Neural crest cell (in vitro differentiated cells): ENCODE data around the gene CREB5. TPM values are rescaled to one million over a fixed set of nuclear protein-coding genes. Genes with fewer than 3 reads are reported as not detected.

Source experiments
- DNase-seq: peaks from one replicate; pipeline ENCODE4 v3.0.0; 2021; ENCODE audit warnings: low read depth, mixed read lengths, low spot score
- H3K27ac Mint-ChIP-seq: one replicate; pipeline ENCODE4 v1.8.0; 2021; ENCODE audit warnings: mild to moderate bottlenecking, mixed read lengths; ENCODE audit not compliant: unreplicated experiment
- H3K27me3 Mint-ChIP-seq: 2 replicates; pipeline ENCODE4 v1.8.0; 2021; ENCODE audit warnings: low read depth, mild to moderate bottlenecking, mixed read lengths
- H3K36me3 Mint-ChIP-seq: 2 replicates; pipeline ENCODE4 v1.8.0; 2021; ENCODE audit warnings: low read depth, mild to moderate bottlenecking, mixed read lengths
- H3K4me1 Mint-ChIP-seq: 2 replicates; pipeline ENCODE4 v1.8.0; 2021; ENCODE audit warnings: mixed read lengths
- H3K4me3 Mint-ChIP-seq: one replicate; pipeline ENCODE4 v1.8.0; 2021; ENCODE audit warnings: mild to moderate bottlenecking, mixed read lengths
- H3K9me3 Mint-ChIP-seq: 2 replicates; pipeline ENCODE4 v1.8.0; 2021; ENCODE audit warnings: mixed read lengths
- CTCF ChIP-seq: fragments of 200-600 bp; sonication (generic); conservative IDR thresholded peaks from 2 replicates; pipeline ENCODE4 v1.5.0; 2021; ENCODE audit warnings: antibody characterized with exemption, mild to moderate bottlenecking
- total RNA-seq: library from RNA; stranded (reverse); gene quantifications from 2 replicates; pipeline ENCODE4 v1.2.1, GENCODE V29; 2021

The CREB5 gene
- total RNA-seq, 1 donor from 2014 or later: 8.3 TPM

DNA sequence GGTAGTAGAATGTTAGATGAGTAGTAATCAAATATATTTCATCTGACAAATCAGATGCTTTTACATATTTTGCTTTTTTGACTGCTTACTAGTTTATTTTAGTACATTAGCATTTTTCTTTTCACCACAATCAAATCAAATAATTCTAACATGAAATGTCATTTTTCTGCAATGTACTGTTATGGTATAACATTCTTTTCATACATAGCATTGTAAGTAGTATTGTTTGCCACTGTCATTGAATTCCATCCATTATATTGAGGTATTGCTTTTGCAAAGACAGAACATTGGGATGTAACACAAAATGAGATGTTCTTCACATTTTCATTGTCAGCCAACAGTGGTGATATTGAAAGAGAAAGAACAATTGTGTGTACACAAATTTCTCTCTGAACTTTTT, 438.4 kb downstream of the CREB5 start:
- Mint-ChIP-seq H3K27me3 (peaks cover 29% of the 10 kb centered on the region), H3K9me3 (no peaks in the 10 kb centered on the region), H3K4me1 (peaks cover 11% of the 10 kb centered on the region), H3K36me3 (no peaks in the 10 kb centered on the region), H3K27ac (no peak overlapping the region), H3K4me3 (no peak overlapping the region)
- no peak for TF ChIP-seq CTCF
- no peak for DNase-seq

DNA sequence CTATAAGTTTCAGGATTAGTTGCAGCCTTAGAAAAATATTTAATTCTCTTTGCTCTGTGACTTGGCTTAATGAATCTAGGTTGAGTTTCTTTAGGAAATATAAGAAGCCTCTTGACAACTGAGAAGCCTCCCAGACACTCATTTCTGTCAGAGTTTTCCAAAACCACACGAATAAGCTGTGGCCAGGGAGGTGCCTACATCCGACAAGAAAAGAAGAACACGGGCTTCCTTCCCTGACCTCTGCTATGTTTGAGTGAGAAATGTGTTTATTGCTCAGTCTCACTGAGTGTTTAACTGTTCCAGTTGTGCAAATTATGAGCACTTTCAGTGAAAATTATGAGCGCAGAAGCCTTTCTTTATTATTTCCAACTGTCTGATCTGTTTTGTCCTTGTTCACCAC, 440.8 kb downstream of the CREB5 start:
- Mint-ChIP-seq H3K4me1 (peaks cover 11% of the 10 kb centered on the region), H3K9me3 (no peaks in the 10 kb centered on the region), H3K4me3 (peak overlapping the region; percentile 84), H3K27ac (no peak overlapping the region), H3K36me3 (no peaks in the 10 kb centered on the region), H3K27me3 (peaks cover 29% of the 10 kb centered on the region)
- no peak for DNase-seq
- TF ChIP-seq CTCF: no peak

- Mint-ChIP-seq H3K36me3 (no peaks in the 10 kb centered on the region), H3K27ac (no peak overlapping the region), H3K9me3 (no peaks in the 10 kb centered on the region), H3K4me3 (peak overlapping the region; percentile 84), H3K4me1 (peaks cover 11% of the 10 kb centered on the region), H3K27me3 (peaks cover 29% of the 10 kb centered on the region)
- TF ChIP-seq CTCF: peak; percentile 94
- peak; percentile 89 for DNase-seq
Measured at GRCh38 chr7:28853834-28854749, 441.8 kb downstream of the CREB5 start.

DNA sequence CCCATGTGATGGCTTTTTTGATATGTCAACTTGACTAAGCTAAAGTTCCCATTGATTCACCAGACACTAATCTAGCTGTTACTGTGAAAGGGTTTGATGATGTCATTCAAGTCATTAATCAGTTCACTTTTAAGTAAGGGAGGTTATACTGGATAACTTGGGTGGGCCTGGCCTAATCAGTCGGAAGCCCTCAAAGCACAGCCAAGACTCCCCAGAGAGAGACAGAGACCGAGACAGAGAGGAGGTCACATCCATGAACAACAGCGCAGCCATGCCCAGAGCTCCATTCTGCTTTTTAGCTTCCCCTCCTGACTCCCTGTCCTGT, 442.4 kb downstream of the CREB5 start:
- Mint-ChIP-seq H3K36me3 (no peaks in the 10 kb centered on the region), H3K27ac (no peak overlapping the region)
- no peak for TF ChIP-seq CTCF

GRCh38 chr7:28855538-28856217, 443.4 kb downstream of the CREB5 start:
- Mint-ChIP-seq H3K4me3 (peak overlapping the region; percentile 41), H3K9me3 (no peaks in the 10 kb centered on the region), H3K36me3 (no peaks in the 10 kb centered on the region), H3K4me1 (peaks cover 11% of the 10 kb centered on the region), H3K27ac (no peak overlapping the region), H3K27me3 (peaks cover 29% of the 10 kb centered on the region)
- no peak for DNase-seq
- TF ChIP-seq CTCF: no peak

More for the DNA sequence above, 442.4 kb downstream of the CREB5 start:
- H3K4me3 Mint-ChIP-seq: peak overlapping the region; percentile 84
- peaks cover 29% of the 10 kb centered on the region for H3K27me3 Mint-ChIP-seq
- peaks cover 11% of the 10 kb centered on the region for H3K4me1 Mint-ChIP-seq
- no peak for DNase-seq
- no peaks in the 10 kb centered on the region for H3K9me3 Mint-ChIP-seq
